Loucy (cell line): ENCODE data around the gene GID8.

Source experiments
- EZH2phosphoT487 ChIP-seq: fragments of 200-600 bp; IDR thresholded peaks from 2 replicates; pipeline ENCODE4 v1.6.1; 2018; ENCODE audit warnings: antibody characterized with exemption, mild to moderate bottlenecking, moderate library complexity, borderline replicate concordance
- TF ChIP-seq, protein P1 (sequence below): fragments of 200-600 bp; sonication (generic); conservative IDR thresholded peaks from 2 replicates; pipeline ENCODE4 v1.5.1; 2014; ENCODE audit warnings: mild to moderate bottlenecking, antibody characterized with exemption, low read length

DNA sequence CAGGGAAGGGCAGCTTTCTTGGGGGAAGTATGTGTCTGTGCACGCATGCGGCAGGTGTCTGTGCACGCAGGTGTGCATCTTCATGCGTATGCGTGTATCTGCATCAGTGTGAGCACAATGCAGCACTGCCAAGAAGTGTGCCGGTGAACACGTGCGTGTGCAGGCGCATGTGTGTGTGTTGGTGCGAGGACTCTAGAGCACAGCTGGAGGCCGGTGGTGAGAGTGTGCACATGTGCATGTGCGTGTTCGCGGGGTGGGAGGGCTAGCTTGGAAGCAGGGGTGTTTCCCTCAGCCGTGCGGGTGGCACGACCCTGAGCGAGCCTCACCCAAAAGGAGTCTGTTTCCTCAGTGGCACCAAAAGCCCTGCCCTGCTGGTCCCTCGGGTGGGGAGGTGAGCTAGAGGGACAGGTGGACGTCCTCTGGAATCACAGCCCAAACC lies 22.1 kb downstream of the GID8 start:
- TF ChIP-seq, protein P1, sequence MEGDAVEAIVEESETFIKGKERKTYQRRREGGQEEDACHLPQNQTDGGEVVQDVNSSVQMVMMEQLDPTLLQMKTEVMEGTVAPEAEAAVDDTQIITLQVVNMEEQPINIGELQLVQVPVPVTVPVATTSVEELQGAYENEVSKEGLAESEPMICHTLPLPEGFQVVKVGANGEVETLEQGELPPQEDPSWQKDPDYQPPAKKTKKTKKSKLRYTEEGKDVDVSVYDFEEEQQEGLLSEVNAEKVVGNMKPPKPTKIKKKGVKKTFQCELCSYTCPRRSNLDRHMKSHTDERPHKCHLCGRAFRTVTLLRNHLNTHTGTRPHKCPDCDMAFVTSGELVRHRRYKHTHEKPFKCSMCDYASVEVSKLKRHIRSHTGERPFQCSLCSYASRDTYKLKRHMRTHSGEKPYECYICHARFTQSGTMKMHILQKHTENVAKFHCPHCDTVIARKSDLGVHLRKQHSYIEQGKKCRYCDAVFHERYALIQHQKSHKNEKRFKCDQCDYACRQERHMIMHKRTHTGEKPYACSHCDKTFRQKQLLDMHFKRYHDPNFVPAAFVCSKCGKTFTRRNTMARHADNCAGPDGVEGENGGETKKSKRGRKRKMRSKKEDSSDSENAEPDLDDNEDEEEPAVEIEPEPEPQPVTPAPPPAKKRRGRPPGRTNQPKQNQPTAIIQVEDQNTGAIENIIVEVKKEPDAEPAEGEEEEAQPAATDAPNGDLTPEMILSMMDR, result no peak
- TF ChIP-seq EZH2phosphoT487, result no peak
